ENCODE data around the gene RAPGEF2. TPM values are rescaled to one million over a fixed set of nuclear protein-coding genes. Genes with fewer than 3 reads are reported as not detected.

The RAPGEF2 gene
- total and polyA plus RNA-seq, 3 experiments from 2014 or later = 1.0 to 34.3 (median 29.2) TPM

- Histone ChIP-seq H3K4me3 (ENCODE audit: low read length) (no peak overlapping the region), H3K4me1 (ENCODE audit: insufficient read depth, low read length) (no peaks in the 10 kb centered on the region), H3K27me3 (ENCODE audit: insufficient read depth, low read length, poor library complexity, severe bottlenecking) (no peaks in the 10 kb centered on the region), H3K9me3 (ENCODE audit: low read length) (no peaks in the 10 kb centered on the region), H3K36me3 (ENCODE audit: insufficient read depth, low read length) (no peaks in the 10 kb centered on the region), H3K27ac (ENCODE audit: low read depth, low read length) (no peak overlapping the region)
- Mint-ChIP-seq H3K36me3 (peaks cover 0 to 4% (median 1%) of the 10 kb centered on the region in 3 donors), H3K4me3 (no peak overlapping the region), H3K9me3 (no peaks in the 10 kb centered on the region), H3K4me1 (peaks cover 14 to 37% (median 31%) of the 10 kb centered on the region in 3 donors), H3K27me3 (no peaks in the 10 kb centered on the region), H3K27ac (no peak overlapping the region)
- no peak for DNase-seq
- POLR2A ChIA-PET = interaction anchor here (0.6 kb wide), 2 partner anchors 33 to 35 kb away, joined by 4 to 5 read pairs; no protein-coding TSS in a partner anchor
- CTCF ChIA-PET = no interaction called here
Measured at GRCh38 chr4:159131564-159131963, 28.7 kb downstream of the RAPGEF2 start.

GRCh38 chr4:159134429-159134828 lies 31.6 kb downstream of the RAPGEF2 start:
- Mint-ChIP-seq H3K27ac (peak overlapping the region in 1 of 8 donors; percentile 6), H3K9me3 (no peaks in the 10 kb centered on the region), H3K4me3 (no peak overlapping the region), H3K36me3 (peaks cover 0 to 4% (median 1%) of the 10 kb centered on the region in 3 donors), H3K4me1 (peaks cover 17 to 33% (median 27%) of the 10 kb centered on the region in 3 donors), H3K27me3 (no peaks in the 10 kb centered on the region)
- H3K27me3 ChIP-seq (ENCODE audit: insufficient read depth, low read length, poor library complexity, severe bottlenecking) = no peaks in the 10 kb centered on the region
- no peaks in the 10 kb centered on the region for H3K36me3 ChIP-seq (ENCODE audit: insufficient read depth, low read length)
- no peak for DNase-seq
- CTCF ChIA-PET = no interaction called here
- no peaks in the 10 kb centered on the region for H3K4me1 ChIP-seq (ENCODE audit: insufficient read depth, low read length)
- no peaks in the 10 kb centered on the region for H3K9me3 ChIP-seq (ENCODE audit: low read length)
- H3K27ac ChIP-seq (ENCODE audit: low read depth, low read length) = no peak overlapping the region
- no peak overlapping the region for H3K4me3 ChIP-seq (ENCODE audit: low read length)
- POLR2A ChIA-PET = no interaction called here

- Mint-ChIP-seq H3K27me3 (no peaks in the 10 kb centered on the region), H3K4me3 (no peak overlapping the region), H3K36me3 (peaks cover 0 to 4% (median 1%) of the 10 kb centered on the region in 3 donors), H3K27ac (peak overlapping the region in 1 of 8 donors; percentile 24), H3K4me1 (peaks cover 22 to 33% (median 31%) of the 10 kb centered on the region in 3 donors), H3K9me3 (no peaks in the 10 kb centered on the region)
- no peak for DNase-seq
- no peaks in the 10 kb centered on the region for H3K36me3 ChIP-seq (ENCODE audit: insufficient read depth, low read length)
- no peak overlapping the region for H3K4me3 ChIP-seq (ENCODE audit: low read length)
- no peaks in the 10 kb centered on the region for H3K4me1 ChIP-seq (ENCODE audit: insufficient read depth, low read length)
- ChIA-PET CTCF (no interaction called here), POLR2A (no interaction called here)
- H3K9me3 ChIP-seq (ENCODE audit: low read length) = no peaks in the 10 kb centered on the region
- no peaks in the 10 kb centered on the region for H3K27me3 ChIP-seq (ENCODE audit: insufficient read depth, low read length, poor library complexity, severe bottlenecking)
- no peak overlapping the region for H3K27ac ChIP-seq (ENCODE audit: low read depth, low read length)
Measured at GRCh38 chr4:159137176-159137575, 34.3 kb downstream of the RAPGEF2 start.

- Histone ChIP-seq H3K27me3 (ENCODE audit: insufficient read depth, low read length, poor library complexity, severe bottlenecking) (no peaks in the 10 kb centered on the region), H3K27ac (ENCODE audit: low read depth, low read length) (no peak overlapping the region), H3K36me3 (ENCODE audit: insufficient read depth, low read length) (no peaks in the 10 kb centered on the region), H3K4me1 (ENCODE audit: insufficient read depth, low read length) (no peaks in the 10 kb centered on the region), H3K4me3 (ENCODE audit: low read length) (no peak overlapping the region), H3K9me3 (ENCODE audit: low read length) (no peaks in the 10 kb centered on the region)
- Mint-ChIP-seq H3K27me3 (no peaks in the 10 kb centered on the region), H3K4me3 (no peak overlapping the region), H3K27ac (no peak overlapping the region), H3K4me1 (peaks cover 23 to 29% (median 26%) of the 10 kb centered on the region in 3 donors), H3K9me3 (no peaks in the 10 kb centered on the region), H3K36me3 (peaks cover 0 to 4% (median 1%) of the 10 kb centered on the region in 3 donors)
- DNase-seq = no peak
- ChIA-PET CTCF (no interaction called here), POLR2A (no interaction called here)
Measured at GRCh38 chr4:159138436-159138835, 35.6 kb downstream of the RAPGEF2 start.

GRCh38 chr4:159141193-159141592 lies 38.3 kb downstream of the RAPGEF2 start:
- no peak overlapping the region for H3K4me3 Mint-ChIP-seq
- no peaks in the 10 kb centered on the region for H3K27me3 Mint-ChIP-seq
- H3K27ac Mint-ChIP-seq = no peak overlapping the region
- Histone ChIP-seq H3K27me3 (ENCODE audit: insufficient read depth, low read length, poor library complexity, severe bottlenecking) (no peaks in the 10 kb centered on the region), H3K9me3 (ENCODE audit: low read length) (no peaks in the 10 kb centered on the region), H3K27ac (ENCODE audit: low read depth, low read length) (no peak overlapping the region), H3K4me1 (ENCODE audit: insufficient read depth, low read length) (no peaks in the 10 kb centered on the region), H3K36me3 (ENCODE audit: insufficient read depth, low read length) (no peaks in the 10 kb centered on the region), H3K4me3 (ENCODE audit: low read length) (no peak overlapping the region)
- no peaks in the 10 kb centered on the region for H3K9me3 Mint-ChIP-seq
- H3K4me1 Mint-ChIP-seq = peaks cover 24 to 40% (median 28%) of the 10 kb centered on the region in 3 donors
- no peak for DNase-seq
- H3K36me3 Mint-ChIP-seq = peaks cover 0 to 2% (median 0%) of the 10 kb centered on the region in 3 donors
- ChIA-PET POLR2A (no interaction called here), CTCF (no interaction called here)

GRCh38 chr4:159142241-159142640 lies 39.4 kb downstream of the RAPGEF2 start:
- CTCF ChIA-PET = no interaction called here
- H3K27me3 ChIP-seq (ENCODE audit: insufficient read depth, low read length, poor library complexity, severe bottlenecking) = no peaks in the 10 kb centered on the region
- Mint-ChIP-seq H3K4me1 (peaks cover 21 to 45% (median 27%) of the 10 kb centered on the region in 3 donors), H3K36me3 (no peaks in the 10 kb centered on the region), H3K27ac (no peak overlapping the region), H3K27me3 (no peaks in the 10 kb centered on the region), H3K9me3 (no peaks in the 10 kb centered on the region), H3K4me3 (no peak overlapping the region)
- H3K4me3 ChIP-seq (ENCODE audit: low read length) = no peak overlapping the region
- no peak for DNase-seq
- no peaks in the 10 kb centered on the region for H3K36me3 ChIP-seq (ENCODE audit: insufficient read depth, low read length)
- no peak overlapping the region for H3K27ac ChIP-seq (ENCODE audit: low read depth, low read length)
- no peaks in the 10 kb centered on the region for H3K4me1 ChIP-seq (ENCODE audit: insufficient read depth, low read length)
- H3K9me3 ChIP-seq (ENCODE audit: low read length) = no peaks in the 10 kb centered on the region
- POLR2A ChIA-PET = no interaction called here

- CTCF ChIA-PET = interaction anchor here (1.0 to 1.5 kb wide), 2 partner anchors 14 to 36 kb away, joined by 3 to 4 read pairs; no protein-coding TSS in a partner anchor
- H3K4me1 ChIP-seq (ENCODE audit: insufficient read depth, low read length) = no peaks in the 10 kb centered on the region
- no peak overlapping the region for H3K27ac Mint-ChIP-seq
- no peaks in the 10 kb centered on the region for H3K36me3 Mint-ChIP-seq
- no peak overlapping the region for H3K27ac ChIP-seq (ENCODE audit: low read depth, low read length)
- no peak for DNase-seq
- POLR2A ChIA-PET = no interaction called here
- no peaks in the 10 kb centered on the region for H3K27me3 ChIP-seq (ENCODE audit: insufficient read depth, low read length, poor library complexity, severe bottlenecking)
- no peaks in the 10 kb centered on the region for H3K27me3 Mint-ChIP-seq
- no peaks in the 10 kb centered on the region for H3K9me3 Mint-ChIP-seq
- H3K4me3 Mint-ChIP-seq = no peak overlapping the region
- no peaks in the 10 kb centered on the region for H3K9me3 ChIP-seq (ENCODE audit: low read length)
- H3K4me1 Mint-ChIP-seq = peaks cover 18 to 46% (median 24%) of the 10 kb centered on the region in 3 donors
- no peak overlapping the region for H3K4me3 ChIP-seq (ENCODE audit: low read length)
- no peaks in the 10 kb centered on the region for H3K36me3 ChIP-seq (ENCODE audit: insufficient read depth, low read length)
Measured at GRCh38 chr4:159142681-159143384, 40.0 kb downstream of the RAPGEF2 start.

- H3K4me3 ChIP-seq (ENCODE audit: low read length) = no peak overlapping the region
- no peaks in the 10 kb centered on the region for H3K9me3 ChIP-seq (ENCODE audit: low read length)
- H3K27me3 ChIP-seq (ENCODE audit: insufficient read depth, low read length, poor library complexity, severe bottlenecking) = no peaks in the 10 kb centered on the region
- H3K4me3 Mint-ChIP-seq = no peak overlapping the region
- DNase-seq = no peak
- H3K9me3 Mint-ChIP-seq = no peaks in the 10 kb centered on the region
- ChIA-PET POLR2A (no interaction called here), CTCF (interaction anchor here (1.0 to 1.5 kb wide), 2 partner anchors 13 to 35 kb away, joined by 3 to 4 read pairs; no protein-coding TSS in a partner anchor)
- H3K4me1 ChIP-seq (ENCODE audit: insufficient read depth, low read length) = no peaks in the 10 kb centered on the region
- H3K36me3 Mint-ChIP-seq = no peaks in the 10 kb centered on the region
- H3K27ac Mint-ChIP-seq = no peak overlapping the region
- no peaks in the 10 kb centered on the region for H3K36me3 ChIP-seq (ENCODE audit: insufficient read depth, low read length)
- no peaks in the 10 kb centered on the region for H3K27me3 Mint-ChIP-seq
- H3K4me1 Mint-ChIP-seq = peaks cover 15 to 44% (median 22%) of the 10 kb centered on the region in 3 donors
- H3K27ac ChIP-seq (ENCODE audit: low read depth, low read length) = no peak overlapping the region
Measured at GRCh38 chr4:159143687-159144086, 40.8 kb downstream of the RAPGEF2 start.
